ENCODE data around the gene ACVR1C.

- TF ChIP-seq CTCF (IDR thresholded peaks at IDR 0.05; ENCODE audit: low read depth, low read length) (no peak), EZH2phosphoT487 (IDR thresholded peaks at IDR 0.05; ENCODE audit: low read depth) (no peak)
These were observed 130.2 kb downstream of the ACVR1C start for GRCh38 chr2:157498483-157498882.
